Activated naive CD4-positive, alpha-beta T cell treated with anti-CD3 and anti-CD28 coated beads, Interleukin-2, amount 50 U/mL, for 72 hours (primary cell): ENCODE data around the gene ZDHHC11. TPM values are rescaled to one million over a fixed set of nuclear protein-coding genes. Genes with fewer than 3 reads are reported as not detected.
"Not testable (repeated sequence)": the region's sequence is repeated elsewhere in the genome, so short reads cannot be mapped to it uniquely, and the experiment has no call there.

Source experiments
- ATAC-seq, 2 donors: fragments of 150-1000 bp; cut with Tn5 transposase; 2 replicates each; pipeline ENCODE4 v1.10.0; 2021; ENCODE audit warnings: mild to moderate bottlenecking in 2 of 2, moderate library complexity in 2 of 2
- DNase-seq, 2 donors: peaks; one replicate each; pipeline ENCODE4 v3.0.0; 2021 to 2022; ENCODE audit warnings: low spot score in 2 of 2
- H3K27ac Mint-ChIP-seq, 2 donors: one replicate each; pipeline ENCODE4 v1.8.0; 2022; ENCODE audit warnings: mild to moderate bottlenecking in 2 of 2, mixed read lengths in 2 of 2
- H3K36me3 Mint-ChIP-seq, 2 donors: one replicate each; pipeline ENCODE4 v1.8.0; 2022; ENCODE audit warnings: mixed read lengths in 2 of 2
- H3K9me3 Mint-ChIP-seq, 2 donors: one replicate each; pipeline ENCODE4 v1.8.0; 2022; ENCODE audit warnings: mixed read lengths in 2 of 2
- total RNA-seq, 2 donors: library from RNA; stranded (reverse); gene quantifications; one replicate each; pipeline ENCODE4 v1.2.3, GENCODE V29; 2022

Gene ZDHHC11
- total RNA-seq, 2 donors from 2014 or later, result 3.4 to 19.3 TPM

- not testable (repeated sequence) for H3K27ac Mint-ChIP-seq, ATAC-seq, H3K9me3 Mint-ChIP-seq, H3K36me3 Mint-ChIP-seq
- DNase-seq, result peak in 1 of 2 donors; percentile 54
Measured at GRCh38 chr5:842402-843221, 8.2 kb downstream of the ZDHHC11 start.

- not testable (repeated sequence) for DNase-seq, H3K36me3 Mint-ChIP-seq, ATAC-seq, H3K27ac Mint-ChIP-seq, H3K9me3 Mint-ChIP-seq
Measured at GRCh38 chr5:841531-842401, 9.0 kb downstream of the ZDHHC11 start.

DNA sequence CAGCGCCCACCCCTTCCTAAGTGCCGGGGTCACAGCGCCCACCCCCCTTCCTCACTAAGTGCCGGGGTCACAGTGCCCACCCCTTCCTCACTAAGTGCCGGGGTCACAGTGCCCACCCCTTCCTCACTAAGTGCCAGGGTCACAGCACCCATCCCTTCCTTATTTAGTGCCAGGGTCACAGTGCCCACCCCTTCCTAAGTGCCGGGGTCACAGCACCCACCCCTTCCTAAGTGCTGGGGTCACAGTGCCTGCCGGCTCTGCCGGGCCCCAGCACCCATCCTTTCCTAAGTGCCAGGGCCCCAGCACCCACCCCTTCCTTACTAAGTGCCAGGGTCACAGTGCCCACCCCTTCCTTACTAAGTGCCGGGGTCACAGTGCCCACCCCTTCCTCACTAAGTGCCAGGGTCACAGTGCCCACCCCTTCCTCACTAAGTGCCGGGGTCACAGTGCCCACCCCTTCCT is 9.8 kb downstream of the ZDHHC11 start:
- not testable (repeated sequence) for ATAC-seq, H3K36me3 Mint-ChIP-seq, H3K9me3 Mint-ChIP-seq, DNase-seq, H3K27ac Mint-ChIP-seq

DNA sequence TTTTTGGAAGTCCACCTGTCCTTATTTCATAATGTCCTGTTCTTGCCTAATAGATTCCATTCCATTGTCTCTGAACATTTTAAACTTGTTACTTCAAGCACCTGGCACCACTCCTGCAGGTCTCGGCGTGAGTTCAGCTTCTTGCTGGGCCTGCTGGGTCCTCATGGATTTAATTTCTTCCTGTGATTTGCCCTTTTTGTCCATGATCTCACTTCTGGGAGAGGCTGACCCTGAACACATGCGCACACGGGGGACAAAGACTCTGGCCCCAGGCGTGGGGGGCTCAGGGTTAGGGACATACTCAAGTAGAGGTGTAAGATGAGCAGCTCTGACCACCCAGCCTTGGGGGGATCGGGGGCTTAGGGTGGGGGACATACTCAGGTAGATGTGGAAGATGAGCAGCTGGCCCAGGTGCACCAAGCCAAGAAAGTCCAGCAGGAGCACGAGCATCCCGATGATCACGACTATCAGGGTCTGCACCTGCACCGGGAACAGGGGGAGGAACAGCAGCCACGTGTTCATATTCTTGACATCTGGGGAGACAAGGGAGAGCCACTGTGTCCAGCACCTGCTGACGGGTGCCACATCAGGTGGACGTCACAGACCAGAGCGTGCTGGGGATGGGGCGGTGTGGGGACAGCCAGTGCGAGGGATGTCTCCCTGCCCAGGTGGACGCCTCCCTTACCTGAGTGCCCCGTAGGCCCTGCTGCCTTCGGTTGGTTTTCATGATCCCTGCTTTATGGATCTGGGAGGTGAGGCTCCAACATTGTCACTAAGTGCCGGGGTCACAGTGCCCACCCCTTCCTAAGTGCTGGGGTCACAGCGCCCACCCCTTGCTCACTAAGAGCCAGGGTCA is 10.4 kb downstream of the ZDHHC11 start:
- not testable (repeated sequence) for ATAC-seq, H3K36me3 Mint-ChIP-seq, H3K27ac Mint-ChIP-seq, DNase-seq, H3K9me3 Mint-ChIP-seq

- DNase-seq, ATAC-seq: not testable (repeated sequence)
Measured at GRCh38 chr5:838431-838851, 12.3 kb downstream of the ZDHHC11 start.

DNA sequence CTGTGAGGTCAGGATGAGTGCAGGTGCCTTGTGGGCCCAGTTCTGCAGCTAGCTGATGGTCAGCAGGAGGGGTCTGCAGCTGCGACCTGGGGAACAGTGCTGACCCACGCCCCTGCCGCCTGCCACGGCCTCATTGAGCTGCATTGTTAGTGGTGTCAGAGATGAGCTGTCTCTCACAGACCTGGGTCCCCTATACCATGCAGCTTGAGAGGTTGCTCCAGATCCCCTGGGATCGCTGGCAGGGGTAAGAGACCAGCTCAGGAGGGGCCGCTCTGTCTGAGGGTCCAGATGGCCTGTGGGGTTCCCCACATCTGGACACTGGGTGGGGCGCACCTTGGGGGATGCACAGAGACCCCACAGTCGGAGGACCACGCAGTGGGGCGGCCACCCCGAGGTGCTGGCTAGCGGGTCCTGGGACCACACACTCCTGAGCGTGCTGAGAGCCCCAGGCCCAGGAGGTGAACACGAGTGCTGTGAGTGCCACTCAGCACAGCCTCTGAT is 13.1 kb downstream of the ZDHHC11 start:
- ATAC-seq, DNase-seq, H3K27ac Mint-ChIP-seq: not testable (repeated sequence)

More at GRCh38 chr5:838431-838851, 12.3 kb downstream of the ZDHHC11 start:
- not testable (repeated sequence) for H3K9me3 Mint-ChIP-seq, H3K36me3 Mint-ChIP-seq, H3K27ac Mint-ChIP-seq

DNA sequence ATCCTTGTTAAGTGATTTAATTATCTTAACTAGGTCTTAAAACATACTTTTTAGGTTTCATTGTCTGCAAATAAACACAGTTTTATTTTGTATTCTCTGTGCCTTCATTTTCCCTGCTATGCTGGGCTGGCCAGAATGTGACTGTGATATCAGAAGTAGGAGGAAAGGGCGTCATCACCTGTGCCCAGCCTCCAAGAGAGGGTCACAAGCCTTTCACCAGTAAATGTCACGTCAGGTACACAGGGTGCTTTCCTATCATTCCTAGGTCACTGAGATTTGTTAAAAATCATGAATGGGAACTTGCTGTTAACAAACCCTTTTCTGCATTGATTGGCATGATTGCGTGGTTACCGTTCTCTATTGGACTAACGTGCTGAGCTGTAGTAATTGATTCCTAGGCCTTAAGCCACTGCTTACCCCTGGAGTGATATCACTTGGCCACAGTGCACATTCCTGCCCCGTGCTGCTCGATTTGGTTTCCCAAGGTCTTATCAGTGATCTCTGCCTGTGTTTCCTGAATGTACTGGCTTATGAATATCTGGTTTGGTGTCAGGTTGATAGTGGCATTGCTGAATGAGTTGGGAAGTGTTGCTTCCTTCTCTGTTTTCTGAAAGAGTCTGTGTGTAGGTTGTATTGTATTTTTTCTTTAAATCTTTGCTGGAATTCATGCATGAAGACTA is 14.7 kb downstream of the ZDHHC11 start:
- H3K36me3 Mint-ChIP-seq, H3K27ac Mint-ChIP-seq, H3K9me3 Mint-ChIP-seq, ATAC-seq, DNase-seq: not testable (repeated sequence)

More for the DNA sequence above, 13.1 kb downstream of the ZDHHC11 start:
- H3K9me3 Mint-ChIP-seq, H3K36me3 Mint-ChIP-seq: not testable (repeated sequence)

DNA sequence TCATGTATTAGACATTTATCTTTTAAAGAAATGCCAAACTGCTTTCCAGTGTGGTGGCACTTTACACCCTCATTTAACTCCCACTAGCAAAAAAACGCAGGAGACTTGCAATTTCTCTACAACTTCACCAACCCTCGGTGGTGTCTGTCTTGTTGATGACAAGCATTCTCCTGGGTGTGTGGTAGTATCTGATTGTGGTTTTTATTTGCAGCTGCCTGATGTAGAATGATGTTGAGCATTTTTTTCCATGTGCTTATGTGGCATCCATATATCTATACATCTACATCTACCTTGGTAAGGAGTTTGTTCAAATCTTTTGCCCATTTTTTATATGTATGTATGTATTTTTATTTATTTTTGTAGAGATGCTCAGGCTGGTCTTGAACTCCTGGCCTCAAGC is 16.8 kb downstream of the ZDHHC11 start:
- not testable (repeated sequence) for H3K9me3 Mint-ChIP-seq, ATAC-seq, DNase-seq, H3K36me3 Mint-ChIP-seq, H3K27ac Mint-ChIP-seq

DNA sequence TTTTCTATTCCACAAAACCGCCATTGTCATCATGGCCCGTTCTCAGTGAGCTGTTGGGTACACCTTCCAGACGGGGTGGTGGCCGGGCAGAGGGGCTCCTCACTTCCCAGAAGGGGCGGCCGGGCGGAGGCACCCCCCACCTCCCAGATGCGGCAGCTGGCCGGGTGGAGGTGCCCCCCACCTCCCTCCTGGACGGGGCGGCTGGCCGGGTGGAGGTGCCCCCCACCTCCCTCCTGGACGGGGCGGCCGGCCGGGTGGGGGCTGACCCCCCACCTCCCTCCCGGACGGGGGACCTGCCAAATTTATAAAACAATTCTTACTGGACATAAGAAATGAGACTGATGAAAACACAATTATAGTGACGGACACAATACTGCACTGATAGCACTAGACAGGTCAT is 22.6 kb downstream of the ZDHHC11 start:
- H3K36me3 Mint-ChIP-seq, DNase-seq, H3K9me3 Mint-ChIP-seq, H3K27ac Mint-ChIP-seq, ATAC-seq: not testable (repeated sequence)

GRCh38 chr5:825544-825943 is 25.2 kb downstream of the ZDHHC11 start:
- H3K27ac Mint-ChIP-seq, DNase-seq, ATAC-seq, H3K9me3 Mint-ChIP-seq, H3K36me3 Mint-ChIP-seq: not testable (repeated sequence)

GRCh38 chr5:821504-821903 is 29.3 kb downstream of the ZDHHC11 start:
- ATAC-seq, result no peak
- Mint-ChIP-seq H3K27ac (no peak overlapping the region), H3K36me3 (peaks cover 0 to 7% of the 10 kb centered on the region in 2 donors), H3K9me3 (no peaks in the 10 kb centered on the region)
- no peak for DNase-seq

GRCh38 chr5:820245-820644 is 30.5 kb downstream of the ZDHHC11 start:
- ATAC-seq (no peak), DNase-seq (no peak)
- no peak overlapping the region for H3K27ac Mint-ChIP-seq
- peaks cover 5 to 7% of the 10 kb centered on the region in 2 donors for H3K36me3 Mint-ChIP-seq
- H3K9me3 Mint-ChIP-seq, result no peaks in the 10 kb centered on the region

DNA sequence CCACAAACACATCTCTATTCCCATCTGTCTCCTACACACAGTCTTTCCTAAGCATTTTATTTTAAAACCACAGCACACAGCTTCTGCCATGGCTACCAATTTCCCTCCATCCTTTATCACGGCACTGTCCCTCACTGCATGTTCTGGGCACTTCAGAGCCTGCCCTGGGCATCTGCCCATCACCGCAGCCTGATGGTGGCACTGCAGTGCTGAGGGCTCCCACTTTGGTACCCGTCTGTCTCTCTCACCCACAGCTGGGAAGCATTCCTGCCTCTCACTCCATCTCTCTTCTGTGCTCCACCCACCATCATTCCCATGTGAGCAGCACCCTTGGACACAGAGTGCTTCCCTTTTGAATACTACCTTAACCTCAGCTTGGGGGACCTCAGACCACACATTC is 31.7 kb downstream of the ZDHHC11 start:
- H3K27ac Mint-ChIP-seq, result no peak overlapping the region

DNA sequence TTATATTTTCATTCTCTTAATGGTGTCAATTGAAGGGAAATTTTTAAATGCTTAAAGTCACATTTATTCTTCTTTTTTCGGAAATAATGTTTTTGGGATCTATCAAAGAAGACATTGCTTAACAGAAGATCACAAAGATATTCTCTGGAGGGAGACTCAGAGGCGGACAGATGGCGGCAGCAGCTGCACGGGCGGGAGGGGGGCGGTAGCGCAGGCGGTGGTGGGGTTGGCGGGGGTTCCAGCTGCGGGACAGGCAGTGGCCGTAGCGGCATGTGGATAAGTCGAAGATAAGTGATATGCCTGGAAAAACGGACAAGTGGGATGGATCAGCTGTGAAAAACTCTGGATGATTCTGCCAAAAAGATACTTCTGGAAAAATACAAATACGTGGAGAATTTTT is 34.6 kb downstream of the ZDHHC11 start:
- Mint-ChIP-seq H3K36me3 (peaks cover 0 to 5% of the 10 kb centered on the region in 2 donors), H3K27ac (no peak overlapping the region), H3K9me3 (no peaks in the 10 kb centered on the region)
- ATAC-seq (no peak), DNase-seq (no peak)

More for the DNA sequence above, 31.7 kb downstream of the ZDHHC11 start:
- ATAC-seq (no peak), DNase-seq (no peak)
- Mint-ChIP-seq H3K9me3 (no peaks in the 10 kb centered on the region), H3K36me3 (peaks cover 5 to 7% of the 10 kb centered on the region in 2 donors)

- ATAC-seq, result no peak
- H3K9me3 Mint-ChIP-seq, result no peaks in the 10 kb centered on the region
- DNase-seq, result no peak
- peaks cover 0 to 5% of the 10 kb centered on the region in 2 donors for H3K36me3 Mint-ChIP-seq
- H3K27ac Mint-ChIP-seq, result no peak overlapping the region
Measured at GRCh38 chr5:815449-815848, 35.3 kb downstream of the ZDHHC11 start.

- not testable (repeated sequence) for H3K9me3 Mint-ChIP-seq, H3K27ac Mint-ChIP-seq, H3K36me3 Mint-ChIP-seq, ATAC-seq, DNase-seq
Measured at GRCh38 chr5:813575-813974, 37.2 kb downstream of the ZDHHC11 start.
